IPS-11a (cell line): ENCODE data around the gene FOXB1.

Experiments
- H3K4me3 ChIP-seq: one replicate; pipeline ENCODE4 v1.5.1; 2013; ENCODE audit warnings: low read depth, low read length, control low read depth

The FOXB1 gene

GRCh38 chr15:60017538-60018520 lies 13.7 kb downstream of the FOXB1 start:
- no peak overlapping the region for H3K4me3 ChIP-seq

- no peak overlapping the region for H3K4me3 ChIP-seq
Observed at GRCh38 chr15:60020736-60021135, 16.6 kb downstream of the FOXB1 start.

- H3K4me3 ChIP-seq: no peak overlapping the region
Observed at GRCh38 chr15:60021589-60022378, 17.7 kb downstream of the FOXB1 start.

- H3K4me3 ChIP-seq: no peak overlapping the region
Observed at GRCh38 chr15:60022379-60022741, 18.2 kb downstream of the FOXB1 start.

GRCh38 chr15:60026555-60026954 lies 22.4 kb downstream of the FOXB1 start:
- H3K4me3 ChIP-seq: no peak overlapping the region

GRCh38 chr15:60035344-60035743 lies 31.2 kb downstream of the FOXB1 start:
- H3K4me3 ChIP-seq: no peak overlapping the region

- no peak overlapping the region for H3K4me3 ChIP-seq
Observed at GRCh38 chr15:60039316-60039715, 35.2 kb downstream of the FOXB1 start.

GRCh38 chr15:60043744-60044435 lies 39.8 kb downstream of the FOXB1 start:
- no peak overlapping the region for H3K4me3 ChIP-seq

- no peak overlapping the region for H3K4me3 ChIP-seq
Observed at GRCh38 chr15:60044636-60045270, 40.6 kb downstream of the FOXB1 start.

- H3K4me3 ChIP-seq: no peak overlapping the region
Observed at GRCh38 chr15:60047701-60048100, 43.6 kb downstream of the FOXB1 start.

GRCh38 chr15:60049948-60050347 lies 45.8 kb downstream of the FOXB1 start:
- H3K4me3 ChIP-seq: no peak overlapping the region

- H3K4me3 ChIP-seq: no peak overlapping the region
Observed at GRCh38 chr15:60052796-60053195, 48.7 kb downstream of the FOXB1 start.

GRCh38 chr15:60054472-60054871 lies 50.4 kb downstream of the FOXB1 start:
- H3K4me3 ChIP-seq: no peak overlapping the region
